Neural cell (in vitro differentiated cells): ENCODE results near the gene PLCH1. TPM values are rescaled to one million over a fixed set of nuclear protein-coding genes. Genes with fewer than 3 reads are reported as not detected.

Experiments
- H2AFZ ChIP-seq: fragments of 200-600, 300-800 bp; sonication (generic), shearing (Covaris generic); 2 replicates; pipeline ENCODE4 v1.6.0; 2014; ENCODE audit warnings: low read depth, mild to moderate bottlenecking, antibody characterized with exemption, low read length, moderate library complexity
- H3F3A ChIP-seq: fragments of 200-600 bp; shearing (Covaris generic); 2 replicates; pipeline ENCODE4 v1.6.1; 2016; ENCODE audit warnings: mild to moderate bottlenecking, moderate library complexity, mixed read lengths, antibody characterized with exemption, low read length; ENCODE audit not compliant: insufficient read depth, poor library complexity, severe bottlenecking
- H3K27ac ChIP-seq: fragments of 200-600, 300-800 bp; sonication (generic), shearing (Covaris generic); 2 replicates; pipeline ENCODE4 v1.5.1; 2014; ENCODE audit warnings: mild to moderate bottlenecking, low read length, moderate library complexity
- H3K27me3 ChIP-seq: fragments of 300-800, 200-600 bp; sonication (generic), shearing (Covaris generic); 2 replicates; pipeline ENCODE4 v1.6.0; 2014; ENCODE audit warnings: mild to moderate bottlenecking, low read depth, low read length, moderate library complexity; ENCODE audit not compliant: insufficient read depth
- H3K36me3 ChIP-seq: fragments of 300-800, 200-600 bp; sonication (generic), shearing (Covaris generic); 2 replicates; pipeline ENCODE4 v1.5.1; 2014; ENCODE audit warnings: mild to moderate bottlenecking, antibody characterized with exemption, low read length, moderate library complexity; ENCODE audit not compliant: insufficient read depth
- H3K4me2 ChIP-seq: fragments of 300-800, 200-600 bp; sonication (generic), shearing (Covaris generic); 2 replicates; pipeline ENCODE4 v1.6.0; 2014; ENCODE audit warnings: mild to moderate bottlenecking, low read length
- H3K4me3 ChIP-seq: fragments of 300-800, 200-600 bp; sonication (generic), shearing (Covaris generic); 2 replicates; pipeline ENCODE4 v1.5.1; 2014; ENCODE audit warnings: mild to moderate bottlenecking, low read length, moderate library complexity
- H3K79me2 ChIP-seq: fragments of 200-600 bp; shearing (Covaris generic); replicated peaks from 2 replicates; pipeline ENCODE4 v1.6.0; 2014; ENCODE audit warnings: mild to moderate bottlenecking, low read length, moderate library complexity; ENCODE audit not compliant: insufficient read depth
- H3K9ac ChIP-seq: fragments of 300-800, 200-600 bp; sonication (generic), shearing (Covaris generic); 2 replicates; pipeline ENCODE4 v1.6.1; 2016; ENCODE audit warnings: mild to moderate bottlenecking, low read length, mixed read lengths
- H3K9me2 ChIP-seq: fragments of 200-600 bp; shearing (Covaris generic); 2 replicates; pipeline ENCODE4 v1.6.1; 2016; ENCODE audit warnings: mild to moderate bottlenecking, low read length, mixed read lengths; ENCODE audit not compliant: insufficient read depth
- H3K9me3 ChIP-seq: fragments of 200-600, 300-800 bp; sonication (generic), shearing (Covaris generic); 2 replicates; pipeline ENCODE4 v1.6.1; 2016; ENCODE audit warnings: mild to moderate bottlenecking, mixed run types, low read length, moderate library complexity, mixed read lengths
- H4K20me1 ChIP-seq: fragments of 200-600 bp; shearing (Covaris generic); 2 replicates; pipeline ENCODE4 v1.6.1; 2016; ENCODE audit warnings: mild to moderate bottlenecking, mixed run types; ENCODE audit not compliant: insufficient read depth
- CTCF ChIP-seq: fragments of 450-650 bp; IDR thresholded peaks from 2 replicates; pipeline ENCODE4 v1.5.1; 2014; ENCODE audit warnings: antibody characterized with exemption, mild to moderate bottlenecking, moderate library complexity; ENCODE audit not compliant: poor library complexity, severe bottlenecking
- EP300 ChIP-seq: fragments of 450-650 bp; conservative IDR thresholded peaks from 2 replicates; pipeline ENCODE4 v1.6.1; 2014; ENCODE audit warnings: antibody characterized with exemption, mild to moderate bottlenecking, moderate library complexity; ENCODE audit not compliant: poor library complexity, severe bottlenecking
- EZH2 ChIP-seq: fragments of 200-600, 300-800 bp; shearing (Covaris generic), sonication (generic); IDR thresholded peaks from 2 replicates; pipeline ENCODE4 v1.6.1; 2014; ENCODE audit warnings: antibody characterized with exemption, low read length, borderline replicate concordance, mild to moderate bottlenecking; ENCODE audit not compliant: insufficient read depth, poor library complexity, severe bottlenecking
- MXI1 ChIP-seq: fragments of 450-650 bp; conservative IDR thresholded peaks from 2 replicates; pipeline ENCODE4 v1.6.1; 2014; ENCODE audit warnings: antibody characterized with exemption, mild to moderate bottlenecking; ENCODE audit not compliant: poor library complexity, severe bottlenecking
- POLR2AphosphoS5 ChIP-seq: IDR thresholded peaks from 2 replicates; pipeline ENCODE4 v1.6.1; 2012
- RAD21 ChIP-seq: fragments of 450-650 bp; conservative IDR thresholded peaks from 2 replicates; pipeline ENCODE4 v1.6.1; 2014; ENCODE audit warnings: antibody characterized with exemption, mild to moderate bottlenecking, moderate library complexity
- REST ChIP-seq: IDR thresholded peaks from 2 replicates; pipeline ENCODE4 v1.6.1; 2012; ENCODE audit warnings: borderline replicate concordance
- SMC3 ChIP-seq: fragments of 450-650 bp; conservative IDR thresholded peaks from 2 replicates; pipeline ENCODE4 v1.6.1; 2014; ENCODE audit warnings: antibody characterized with exemption, mild to moderate bottlenecking, moderate library complexity; ENCODE audit not compliant: poor library complexity
- TAF1 ChIP-seq: IDR thresholded peaks from 2 replicates; pipeline ENCODE4 v1.6.1; 2012; ENCODE audit warnings: low read depth
- polyA plus RNA-seq: library from polyadenylated mRNA; depleted of rRNA; stranded (reverse); fragments of >200 nt; gene quantifications from 2 replicates; pipeline ENCODE4 v1.2.3, GENCODE V29; 2014

PLCH1 gene
- polyA plus RNA-seq, 1 donor from 2014 or later = 13.5 TPM

- Histone ChIP-seq H3K27ac (no peak overlapping the region), H3K9me3 (no peaks in the 10 kb centered on the region), H3K9me2 (no peaks in the 10 kb centered on the region), H3K9ac (no peak overlapping the region), H3K36me3 (no peaks in the 10 kb centered on the region), H3F3A (no peaks in the 10 kb centered on the region), H3K4me3 (no peak overlapping the region), H4K20me1 (no peaks in the 10 kb centered on the region), H3K27me3 (no peaks in the 10 kb centered on the region), H3K79me2 (peaks cover 22% of the 10 kb centered on the region), H2AFZ (no peak overlapping the region), H3K4me2 (no peak overlapping the region)
- TF ChIP-seq POLR2AphosphoS5 = no peak
- TF ChIP-seq EZH2 = no peak
- TF ChIP-seq TAF1 = no peak
- TF ChIP-seq MXI1 = no peak
- no peak for TF ChIP-seq CTCF
- no peak for TF ChIP-seq SMC3
- no peak for TF ChIP-seq REST
- no peak for TF ChIP-seq EP300
- TF ChIP-seq RAD21 = no peak
Measured at GRCh38 chr3:155608228-155608920, 136.5 kb downstream of the PLCH1 start.

- no peak overlapping the region for H3K9ac ChIP-seq
- no peak overlapping the region for H3K27ac ChIP-seq
- no peak overlapping the region for H3K4me3 ChIP-seq
- no peak overlapping the region for H2AFZ ChIP-seq
- H3K4me2 ChIP-seq = no peak overlapping the region
- H3K36me3 ChIP-seq = no peaks in the 10 kb centered on the region
- TF ChIP-seq TAF1 (no peak), SMC3 (no peak), REST (no peak), RAD21 (no peak), POLR2AphosphoS5 (no peak), EP300 (no peak), MXI1 (no peak), EZH2 (no peak), CTCF (no peak)
- H3K9me2 ChIP-seq = no peaks in the 10 kb centered on the region
- H3K27me3 ChIP-seq = no peaks in the 10 kb centered on the region
- H3K9me3 ChIP-seq = no peaks in the 10 kb centered on the region
- no peaks in the 10 kb centered on the region for H4K20me1 ChIP-seq
- H3K79me2 ChIP-seq = peaks cover 22% of the 10 kb centered on the region
- H3F3A ChIP-seq = no peaks in the 10 kb centered on the region
Measured at GRCh38 chr3:155607761-155608160, 137.1 kb downstream of the PLCH1 start.
